Measurements from ENCODE around the gene FBXL7.

The FBXL7 gene

DNA sequence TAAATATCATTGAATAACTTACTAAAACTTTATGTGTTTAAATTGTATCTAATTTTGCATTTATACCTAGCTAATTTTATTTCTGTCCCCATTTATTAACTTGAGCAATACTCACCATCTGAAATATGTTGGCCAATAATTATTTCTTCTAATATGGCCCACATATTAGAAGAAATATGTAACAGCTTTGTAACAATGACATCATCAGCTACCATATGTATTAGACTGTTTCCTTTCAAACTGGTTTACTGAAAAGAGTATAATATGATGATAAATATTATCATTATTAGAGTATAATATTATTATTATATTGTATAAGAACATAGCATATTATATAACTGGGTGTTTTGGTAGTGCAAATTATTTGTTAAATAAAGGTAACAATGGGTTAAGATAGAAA, 220.5 kb downstream of the FBXL7 start:
- TF ChIP-seq, protein P1, sequence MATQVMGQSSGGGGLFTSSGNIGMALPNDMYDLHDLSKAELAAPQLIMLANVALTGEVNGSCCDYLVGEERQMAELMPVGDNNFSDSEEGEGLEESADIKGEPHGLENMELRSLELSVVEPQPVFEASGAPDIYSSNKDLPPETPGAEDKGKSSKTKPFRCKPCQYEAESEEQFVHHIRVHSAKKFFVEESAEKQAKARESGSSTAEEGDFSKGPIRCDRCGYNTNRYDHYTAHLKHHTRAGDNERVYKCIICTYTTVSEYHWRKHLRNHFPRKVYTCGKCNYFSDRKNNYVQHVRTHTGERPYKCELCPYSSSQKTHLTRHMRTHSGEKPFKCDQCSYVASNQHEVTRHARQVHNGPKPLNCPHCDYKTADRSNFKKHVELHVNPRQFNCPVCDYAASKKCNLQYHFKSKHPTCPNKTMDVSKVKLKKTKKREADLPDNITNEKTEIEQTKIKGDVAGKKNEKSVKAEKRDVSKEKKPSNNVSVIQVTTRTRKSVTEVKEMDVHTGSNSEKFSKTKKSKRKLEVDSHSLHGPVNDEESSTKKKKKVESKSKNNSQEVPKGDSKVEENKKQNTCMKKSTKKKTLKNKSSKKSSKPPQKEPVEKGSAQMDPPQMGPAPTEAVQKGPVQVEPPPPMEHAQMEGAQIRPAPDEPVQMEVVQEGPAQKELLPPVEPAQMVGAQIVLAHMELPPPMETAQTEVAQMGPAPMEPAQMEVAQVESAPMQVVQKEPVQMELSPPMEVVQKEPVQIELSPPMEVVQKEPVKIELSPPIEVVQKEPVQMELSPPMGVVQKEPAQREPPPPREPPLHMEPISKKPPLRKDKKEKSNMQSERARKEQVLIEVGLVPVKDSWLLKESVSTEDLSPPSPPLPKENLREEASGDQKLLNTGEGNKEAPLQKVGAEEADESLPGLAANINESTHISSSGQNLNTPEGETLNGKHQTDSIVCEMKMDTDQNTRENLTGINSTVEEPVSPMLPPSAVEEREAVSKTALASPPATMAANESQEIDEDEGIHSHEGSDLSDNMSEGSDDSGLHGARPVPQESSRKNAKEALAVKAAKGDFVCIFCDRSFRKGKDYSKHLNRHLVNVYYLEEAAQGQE (IDR thresholded peaks at IDR 0.05; ENCODE audit: low read depth) = no peak
- TF ChIP-seq YY1 (IDR thresholded peaks at IDR 0.05; ENCODE audit: low read depth) = no peak

DNA sequence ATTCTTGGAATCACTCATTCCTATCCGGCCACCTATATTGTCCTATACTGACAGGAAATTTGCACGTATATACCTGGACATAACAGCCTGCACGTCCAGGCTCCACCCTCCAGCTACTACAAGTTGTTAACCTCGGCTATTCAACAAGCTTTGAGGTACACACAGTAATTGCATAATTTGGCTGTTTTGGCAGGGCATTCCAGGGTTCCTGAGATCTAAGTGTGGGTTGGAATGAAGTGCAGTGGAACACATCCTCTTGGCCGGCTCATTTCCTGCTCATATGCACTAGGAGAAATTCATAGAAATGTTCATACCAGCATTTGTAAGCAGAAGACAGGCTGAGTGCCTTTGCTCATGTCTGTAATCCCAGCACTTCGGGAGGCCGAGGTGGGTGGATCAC, 222.3 kb downstream of the FBXL7 start:
- TF ChIP-seq ZBTB7A (IDR thresholded peaks at IDR 0.05; ENCODE audit: low read depth) = no peak
- no peak for TF ChIP-seq MAX (IDR thresholded peaks at IDR 0.05)
- TF ChIP-seq EGR1 (IDR thresholded peaks at IDR 0.05) = no peak
- no peak for TF ChIP-seq YY1 (IDR thresholded peaks at IDR 0.05; ENCODE audit: low read depth)
- no peak for TF ChIP-seq FOXM1 (IDR thresholded peaks at IDR 0.05; ENCODE audit: borderline replicate concordance, low read depth)
- no peak for TF ChIP-seq EP300 (IDR thresholded peaks at IDR 0.05; ENCODE audit: borderline replicate concordance)
- TF ChIP-seq, protein P2, sequence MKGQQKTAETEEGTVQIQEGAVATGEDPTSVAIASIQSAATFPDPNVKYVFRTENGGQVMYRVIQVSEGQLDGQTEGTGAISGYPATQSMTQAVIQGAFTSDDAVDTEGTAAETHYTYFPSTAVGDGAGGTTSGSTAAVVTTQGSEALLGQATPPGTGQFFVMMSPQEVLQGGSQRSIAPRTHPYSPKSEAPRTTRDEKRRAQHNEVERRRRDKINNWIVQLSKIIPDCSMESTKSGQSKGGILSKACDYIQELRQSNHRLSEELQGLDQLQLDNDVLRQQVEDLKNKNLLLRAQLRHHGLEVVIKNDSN (IDR thresholded peaks at IDR 0.05) = no peak
- TF ChIP-seq CEBPB (IDR thresholded peaks at IDR 0.05) = no peak
- TF ChIP-seq TCF12 (IDR thresholded peaks at IDR 0.05; ENCODE audit: low read depth) = no peak
- no peak for TF ChIP-seq CREB1 (IDR thresholded peaks at IDR 0.05; ENCODE audit: low read depth)
- no peak for TF ChIP-seq RAD21 (IDR thresholded peaks at IDR 0.05; ENCODE audit: low read depth)
- TF ChIP-seq NFIC (IDR thresholded peaks at IDR 0.05) = no peak
- no peak for TF ChIP-seq TEAD4 (IDR thresholded peaks at IDR 0.05)
- no peak for TF ChIP-seq TAF1 (IDR thresholded peaks at IDR 0.05; ENCODE audit: low read depth)
- TF ChIP-seq, protein P1 (IDR thresholded peaks at IDR 0.05; ENCODE audit: low read depth) = no peak

DNA sequence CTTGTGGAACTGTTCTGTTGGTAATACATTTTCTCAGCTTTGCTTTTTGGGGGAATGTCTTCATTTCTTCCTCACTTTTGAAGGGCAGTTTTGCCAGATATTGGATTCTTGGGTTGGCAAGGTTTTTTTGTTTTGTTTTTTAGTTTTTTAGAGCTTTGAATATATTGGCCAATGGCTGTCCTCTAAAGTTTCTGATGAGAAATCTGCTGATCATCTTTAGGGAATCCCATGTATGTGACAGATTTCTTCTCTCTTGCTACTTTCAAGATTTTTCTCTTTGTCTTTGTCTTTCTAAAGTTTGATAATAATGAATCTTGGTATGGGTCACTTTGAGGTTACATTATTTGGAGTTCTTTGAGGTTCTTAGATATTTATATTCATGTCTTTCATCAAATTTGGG, 227.4 kb downstream of the FBXL7 start:
- TF ChIP-seq TAF1 (IDR thresholded peaks at IDR 0.05; ENCODE audit: low read depth) = no peak
- no peak for TF ChIP-seq FOXM1 (IDR thresholded peaks at IDR 0.05; ENCODE audit: borderline replicate concordance, low read depth)
- TF ChIP-seq EGR1 (IDR thresholded peaks at IDR 0.05) = no peak
- no peak for TF ChIP-seq TCF12 (IDR thresholded peaks at IDR 0.05; ENCODE audit: low read depth)
- no peak for TF ChIP-seq CEBPB (IDR thresholded peaks at IDR 0.05)
- TF ChIP-seq RAD21 (IDR thresholded peaks at IDR 0.05; ENCODE audit: low read depth) = no peak
- TF ChIP-seq TEAD4 (IDR thresholded peaks at IDR 0.05) = no peak
- no peak for TF ChIP-seq NFIC (IDR thresholded peaks at IDR 0.05)
- TF ChIP-seq, protein P1 (IDR thresholded peaks at IDR 0.05; ENCODE audit: low read depth) = no peak
- no peak for TF ChIP-seq ZBTB7A (IDR thresholded peaks at IDR 0.05; ENCODE audit: low read depth)
- no peak for TF ChIP-seq YY1 (IDR thresholded peaks at IDR 0.05; ENCODE audit: low read depth)
- no peak for TF ChIP-seq MAX (IDR thresholded peaks at IDR 0.05)
- TF ChIP-seq CREB1 (IDR thresholded peaks at IDR 0.05; ENCODE audit: low read depth) = no peak

- TF ChIP-seq, protein P2 (IDR thresholded peaks at IDR 0.05) = no peak
- TF ChIP-seq EGR1 (IDR thresholded peaks at IDR 0.05) (no peak), CEBPB (IDR thresholded peaks at IDR 0.05) (no peak), YY1 (IDR thresholded peaks at IDR 0.05; ENCODE audit: low read depth) (no peak), CREB1 (IDR thresholded peaks at IDR 0.05; ENCODE audit: low read depth) (no peak), MAX (IDR thresholded peaks at IDR 0.05) (no peak), TCF12 (IDR thresholded peaks at IDR 0.05; ENCODE audit: low read depth) (no peak), RAD21 (IDR thresholded peaks at IDR 0.05; ENCODE audit: low read depth) (no peak), TAF1 (IDR thresholded peaks at IDR 0.05; ENCODE audit: low read depth) (no peak), ZBTB7A (IDR thresholded peaks at IDR 0.05; ENCODE audit: low read depth) (no peak), EP300 (IDR thresholded peaks at IDR 0.05; ENCODE audit: borderline replicate concordance) (no peak), NFIC (IDR thresholded peaks at IDR 0.05) (no peak), TEAD4 (IDR thresholded peaks at IDR 0.05) (no peak)
- TF ChIP-seq, protein P1 (IDR thresholded peaks at IDR 0.05; ENCODE audit: low read depth) = no peak
Observed at GRCh38 chr5:15728811-15729210, 228.8 kb downstream of the FBXL7 start.

Measured in Ishikawa (cell line).